IMR-90 (cell line): ENCODE results near the gene MCF2L2. TPM values are rescaled to one million over a fixed set of nuclear protein-coding genes. Genes with fewer than 3 reads are reported as not detected.

Experiments
- ATAC-seq: fragments of 200-7000 bp; cut with Tn5 transposase; 2 replicates; pipeline ENCODE4 v1.9.1; 2020; ENCODE audit warnings: low read depth, mild to moderate bottlenecking, moderate library complexity
- BruUV-seq: library from RNA; stranded (reverse); fragments of 400-500 nt; replicated peaks from 2 replicates; lab custom pipeline; 2021; lab: Mats Ljungman, UMichigan
- CTCF ChIA-PET: fragments of 300-600 bp; formaldehyde crosslinking; extraction: SDS; loops from one replicate; lab custom pipeline; 2021; ENCODE audit warnings: antibody characterized with exemption; lab: Yijun Ruan, JAX
- POLR2A ChIA-PET: fragments of 300-600 bp; sonication (Branson Sonifier 250); formaldehyde crosslinking; loops from one replicate; lab custom pipeline; 2022; ENCODE audit warnings: antibody characterized with exemption; ENCODE audit not compliant: unreplicated experiment; lab: Charles Lee
- DNase-seq: peaks from one replicate; pipeline ENCODE4 v3.0.0; 2013
- H2AFZ ChIP-seq: replicated peaks from 2 replicates; pipeline ENCODE3; 2013; ENCODE audit warnings: low read length, mild to moderate bottlenecking; ENCODE audit not compliant: poor library complexity
- H2AK5ac ChIP-seq: 2 replicates; pipeline ENCODE4 v1.6.1; 2013; ENCODE audit warnings: low read depth, low read length, inconsistent platforms
- H2AK9ac ChIP-seq: replicated peaks from 2 replicates; pipeline ENCODE3; 2013; ENCODE audit warnings: mild to moderate bottlenecking, low read depth, low read length, moderate library complexity; ENCODE audit not compliant: poor library complexity
- H2BK120ac ChIP-seq: 2 replicates; pipeline ENCODE4 v1.6.1; 2013; ENCODE audit warnings: low read depth, low read length, inconsistent platforms
- H2BK15ac ChIP-seq: 3 replicates; pipeline ENCODE4 v1.6.1; 2013; ENCODE audit warnings: low read depth, low read length, inconsistent platforms
- H2BK20ac ChIP-seq: 2 replicates; pipeline ENCODE4 v1.6.1; 2013; ENCODE audit warnings: low read depth, mild to moderate bottlenecking, inconsistent platforms, low read length, moderate library complexity
- H2BK5ac ChIP-seq: 2 replicates; pipeline ENCODE4 v1.6.1; 2013; ENCODE audit warnings: mild to moderate bottlenecking, low read depth, low read length, inconsistent platforms; ENCODE audit not compliant: poor library complexity, severe bottlenecking
- H3K14ac ChIP-seq: replicated peaks from 2 replicates; pipeline ENCODE4 v1.6.1; 2013; ENCODE audit warnings: low read depth, low read length, inconsistent platforms
- H3K18ac ChIP-seq: 2 replicates; pipeline ENCODE4 v1.6.1; 2013; ENCODE audit warnings: low read depth, low read length, control low read depth
- H3K23ac ChIP-seq: 2 replicates; pipeline ENCODE4 v1.6.1; 2013; ENCODE audit warnings: low read depth, low read length, inconsistent platforms
- H3K27ac ChIP-seq: 2 replicates; pipeline ENCODE4 v1.5.1; 2013; ENCODE audit warnings: mild to moderate bottlenecking, control low read depth, low read length; ENCODE audit not compliant: insufficient read depth
- H3K27me3 ChIP-seq: 2 replicates; pipeline ENCODE4 v1.6.1; 2013; ENCODE audit warnings: low read length; ENCODE audit not compliant: control insufficient read depth, insufficient read depth
- H3K36me3 ChIP-seq: 2 replicates; pipeline ENCODE4 v1.6.1; 2013; ENCODE audit warnings: low read length, mixed read lengths; ENCODE audit not compliant: control insufficient read depth, insufficient read depth
- H3K4ac ChIP-seq: 2 replicates; pipeline ENCODE4 v1.6.1; 2013; ENCODE audit warnings: low read depth, low read length, inconsistent platforms
- H3K4me1 ChIP-seq: 2 replicates; pipeline ENCODE4 v1.6.1; 2013; ENCODE audit warnings: low read length, mixed read lengths; ENCODE audit not compliant: control insufficient read depth, insufficient read depth
- H3K4me2 ChIP-seq: 2 replicates; pipeline ENCODE4 v1.6.1; 2013; ENCODE audit warnings: low read depth, mild to moderate bottlenecking, control low read depth, low read length, moderate library complexity
- H3K4me3 ChIP-seq: 2 replicates; pipeline ENCODE4 v1.5.1; 2013; ENCODE audit warnings: low read depth, mild to moderate bottlenecking, control low read depth, low read length, moderate library complexity; ENCODE audit not compliant: insufficient read depth
- H3K56ac ChIP-seq: 2 replicates; pipeline ENCODE4 v1.6.1; 2013; ENCODE audit warnings: low read length, inconsistent platforms; ENCODE audit not compliant: insufficient read depth; ENCODE audit errors: extremely low read depth
- H3K79me1 ChIP-seq, 2 experiments: 2 replicates each; pipeline ENCODE4 v1.6.1; 2013; ENCODE audit warnings: low read length in 2 of 2, inconsistent platforms in 1 of 2, low read depth in 1 of 2
- H3K9ac ChIP-seq: 2 replicates; pipeline ENCODE4 v1.6.1; 2013; ENCODE audit warnings: low read depth, low read length, control low read depth
- H3K9me1 ChIP-seq: 2 replicates; pipeline ENCODE4 v1.6.1; 2013; ENCODE audit warnings: low read length, inconsistent platforms; ENCODE audit not compliant: insufficient read depth
- H3K9me3 ChIP-seq: 2 replicates; pipeline ENCODE4 v1.6.1; 2013; ENCODE audit warnings: low read length; ENCODE audit not compliant: control insufficient read depth, insufficient read depth
- H4K20me1 ChIP-seq: 2 replicates; pipeline ENCODE4 v1.6.1; 2013; ENCODE audit warnings: low read length, inconsistent platforms; ENCODE audit not compliant: insufficient read depth
- H4K5ac ChIP-seq: 2 replicates; pipeline ENCODE4 v1.6.1; 2013; ENCODE audit warnings: mild to moderate bottlenecking, low read depth, low read length, control low read depth
- H4K8ac ChIP-seq, 2 experiments: 2 replicates each; pipeline ENCODE4 v1.6.1; 2013; ENCODE audit warnings: low read depth in 2 of 2, low read length in 2 of 2, control low read depth in 1 of 2, inconsistent platforms in 1 of 2
- H4K91ac ChIP-seq: 2 replicates; pipeline ENCODE4 v1.6.1; 2013; ENCODE audit warnings: low read depth, low read length, inconsistent platforms; ENCODE audit not compliant: insufficient read depth
- CTCF ChIP-seq: conservative IDR thresholded peaks from 2 replicates; pipeline ENCODE4 v1.5.1; 2012; ENCODE audit warnings: mild to moderate bottlenecking, low read depth, low read length, improper control_type of control experiment
- MAZ ChIP-seq: IDR thresholded peaks from 2 replicates; pipeline ENCODE4 v1.6.1; 2012; ENCODE audit warnings: low read depth, mild to moderate bottlenecking, low read length, improper control_type of control experiment, moderate library complexity, borderline replicate concordance
- POLR2A ChIP-seq: IDR thresholded peaks from 2 replicates; pipeline ENCODE4 v1.6.1; 2012; ENCODE audit warnings: mild to moderate bottlenecking, low read depth, low read length
- RFX5 ChIP-seq: IDR thresholded peaks from 2 replicates; pipeline ENCODE4 v1.8.0; 2012; ENCODE audit warnings: low read depth, mild to moderate bottlenecking, low read length, moderate library complexity
- SMC3 ChIP-seq: fragments of 150-350 bp; IDR thresholded peaks from 2 replicates; pipeline ENCODE4 v1.6.1; 2016; ENCODE audit warnings: low read depth, mild to moderate bottlenecking, antibody characterized with exemption, low read length, moderate library complexity
- WGBS, 2 experiments: methylation state at CpG; one replicate each; pipeline versions ENCODE4 v1.1.5 to v1.1.7; 2013; ENCODE audit warnings: missing lambda C conversion rate in 2 of 2; ENCODE audit not compliant: insufficient read length in 1 of 2; ENCODE audit errors: extremely low coverage in 2 of 2; 5-methylcytosine and 5-hydroxymethylcytosine counted together
- dilution Hi-C: fragments of 300-500 bp; cut with HindIII; formaldehyde crosslinking; loops from one replicate; pipeline ENCODE4 v1.14.3; 2018; ENCODE audit warnings: low sequenced_read_pairs; ENCODE audit not compliant: unreplicated experiment
- in situ Hi-C: fragments of 300-500 bp; cut with MboI; formaldehyde crosslinking; loops from 3 replicates; pipeline ENCODE4 v1.14.3; 2019; ENCODE audit warnings: low sequenced_read_pairs, inconsistent platforms, mixed read lengths
- intact Hi-C: fragments of 100-400 bp; cut with micrococcal nuclease; formaldehyde crosslinking; loops from 2 replicates; pipeline ENCODE4 v1.10.0; 2022
- polyA plus RNA-seq, 3 experiments: library from polyadenylated mRNA; depleted of rRNA; stranded (reverse); fragments of >200 nt; gene quantifications; 2 replicates each; pipeline ENCODE4 v1.2.3, GENCODE V29; 2012; ENCODE audit warnings: low replicate concordance in 1 of 3
- total RNA-seq: library from RNA; depleted of rRNA; stranded (reverse); fragments of >200 nt; gene quantifications from 2 replicates; pipeline ENCODE4 v1.2.3, GENCODE V29; 2012

Gene MCF2L2
- total and polyA plus RNA-seq, 2 of the 4 experiments (the other 2 are of a cell fraction): under 0.01 TPM; not detected in 1

- H3K23ac ChIP-seq: no peak overlapping the region
- H3K9me3 ChIP-seq: no peaks in the 10 kb centered on the region
- H2BK20ac ChIP-seq: no peak overlapping the region
- no peak overlapping the region for H2BK5ac ChIP-seq
- intact Hi-C loops (no loop called here), dilution Hi-C loops (no loop called here), in situ Hi-C loops (no loop called here)
- H2AK5ac ChIP-seq: no peak overlapping the region
- H3K4me1 ChIP-seq: no peaks in the 10 kb centered on the region
- H3K79me1 ChIP-seq: no peaks in the 10 kb centered on the region
- H3K4me3 ChIP-seq: no peak overlapping the region
- no peak overlapping the region for H3K18ac ChIP-seq
- H3K9me1 ChIP-seq: no peaks in the 10 kb centered on the region
- no peak overlapping the region for H3K4me2 ChIP-seq
- no peak overlapping the region for H3K56ac ChIP-seq
- H3K4ac ChIP-seq: no peak overlapping the region
- H2AFZ ChIP-seq: no peak overlapping the region
- H4K5ac ChIP-seq: no peak overlapping the region
- DNase-seq: no peak
- WGBS, 2 experiments: no CpG with 5 or more reads among the region's 2 CpGs
- no TSS peak for BruUV-seq
- no peak overlapping the region for H2BK15ac ChIP-seq
- H4K91ac ChIP-seq: no peak overlapping the region
- ChIA-PET POLR2A (no interaction called here), CTCF (no interaction called here)
- H3K36me3 ChIP-seq: no peaks in the 10 kb centered on the region
- no peak overlapping the region for H4K8ac ChIP-seq
- H3K14ac ChIP-seq: no peak overlapping the region
- no peak overlapping the region for H2BK120ac ChIP-seq
- H2AK9ac ChIP-seq: no peak overlapping the region
- peaks cover 39% of the 10 kb centered on the region for H3K27me3 ChIP-seq
- TF ChIP-seq RFX5: no peak
- TF ChIP-seq POLR2A: no peak
- no peak for TF ChIP-seq MAZ
- no peak for TF ChIP-seq CTCF
- TF ChIP-seq SMC3: no peak
- no peak overlapping the region for H3K27ac ChIP-seq
- H3K9ac ChIP-seq: no peak overlapping the region
- no peaks in the 10 kb centered on the region for H4K20me1 ChIP-seq
- ATAC-seq: no peak
These were observed 270.3 kb downstream of the MCF2L2 start for GRCh38 chr3:183158113-183158512.
